Adrenal gland (tissue), 12 donors: ENCODE results near the gene FBLN2. TPM values are rescaled to one million over a fixed set of nuclear protein-coding genes. Genes with fewer than 3 reads are reported as not detected.

Source experiments
- DNase-seq, 7 donors: peaks; one replicate each; pipeline ENCODE4 v3.0.0-alpha.2; 2019 to 2020
- H3K27ac ChIP-seq, 5 donors: fragments of 200-600 bp; sonication (generic) in 4 of 5; 1 replicate in 3 of 5; 2 replicates in 2 of 5; pipeline versions ENCODE4 v1.5.1 to v1.8.0; 2016 to 2020; ENCODE audit warnings: mild to moderate bottlenecking in 1 of 5
- H3K27me3 ChIP-seq: fragments of 200-600 bp; 2 replicates; pipeline ENCODE4 v1.8.0; 2021
- H3K36me3 ChIP-seq, 2 donors: fragments of 200-600 bp; replicated peaks in 1 of 2; 1 replicate in 1 of 2; 2 replicates in 1 of 2; pipeline versions ENCODE4 v1.5.1 to v1.8.0; 2018 to 2022
- H3K4me1 ChIP-seq, 2 donors: fragments of 200-600 bp; replicated peaks in 1 of 2; 1 replicate in 1 of 2; 2 replicates in 1 of 2; pipeline versions ENCODE4 v1.5.1 to v1.8.0; 2018 to 2021
- H3K4me3 ChIP-seq, 4 donors: fragments of 200-600 bp; sonication (generic) in 3 of 4; one replicate each; pipeline ENCODE4 v1.5.1; 2016 to 2018
- H3K9me3 ChIP-seq, 3 donors: fragments of 200-600 bp; sonication (generic) in 1 of 3; replicated peaks in 1 of 3; 1 replicate in 2 of 3; 2 replicates in 1 of 3; pipeline versions ENCODE4 v1.5.1 to v1.8.0; 2016 to 2021
- CTCF ChIP-seq, 6 experiments: fragments of 450-650 bp in 4 of 6; fragments of 200-600 bp in 2 of 6; sonication (generic) in 1 of 6; IDR thresholded peaks; 1 replicate in 5 of 6; 2 replicates in 1 of 6; pipeline versions ENCODE4 v1.5.1 to v1.8.0; 2016 to 2021; ENCODE audit warnings: antibody characterized with exemption in 6 of 6, mild to moderate bottlenecking in 2 of 6, moderate library complexity in 1 of 6
- POLR2A ChIP-seq, 2 donors: fragments of 450-650 bp; IDR thresholded peaks; one replicate each; pipeline ENCODE4 v1.6.1; 2017; ENCODE audit warnings: antibody characterized with exemption in 2 of 2, mild to moderate bottlenecking in 2 of 2, moderate library complexity in 1 of 2
- WGBS, 4 donors: extraction: QIAGEN DNeasy Blood & Tissue Kit in 2 of 4; methylation state at CpG; one replicate each; pipeline versions ENCODE4 v1.1.5 to v1.1.7; 2013 to 2017; 5-methylcytosine and 5-hydroxymethylcytosine counted together
- intact Hi-C, 2 donors: fragments of 100-400 bp; cut with DNase I; formaldehyde crosslinking; loops; one replicate each; pipeline versions ENCODE4 v1.14.1 to v1.15.0; 2022 to 2023
- polyA plus RNA-seq, 3 donors: library from polyadenylated mRNA; stranded (reverse); fragments of 200-250 nt in 2 of 3; fragments of 350-450 nt in 1 of 3; fragmentation: Illumina TruSeq in 1 of 3; extraction: RNeasy Lipid Tissue Mini Kit (QIAGEN cat#74804) in 1 of 3; gene quantifications; one replicate each; pipeline ENCODE4 v1.2.3, GENCODE V29; 2013 to 2014
- total RNA-seq, 9 donors: library from RNA; depleted of rRNA in 4 of 9; stranded (reverse); fragments of >200 nt in 4 of 9; fragments of 120-200 nt in 1 of 9; fragmentation: NEBNext Ultra II Directional in 1 of 9; extraction: Animal tissue kit (Norgen Biotek cat#: 25700) in 1 of 9; gene quantifications; one replicate each; pipeline versions ENCODE4 v1.1.0 to v1.2.4, GENCODE V29; 2013 to 2023
- donor health status: healthy with polysubstance abuse.
- donor health status: Bipolar disorder and iron deficiency.
- donor health status: DM: yes; HTN: yes; CAD: no.
- donor health status: DM: no; HTN: no; CAD: no.
- donor health status: DM: no; HTN: no; CAD: no.
- donor health status: DM: yes; HTN: yes; CAD: no.

The FBLN2 gene
- total and polyA plus RNA-seq, 12 donors: 1.8 to 31.5 (median 7.0) TPM

- TF ChIP-seq CTCF (IDR thresholded peaks at IDR 0.05) (no peak), POLR2A (IDR thresholded peaks at IDR 0.05) (no peak)
- Histone ChIP-seq H3K4me1 (no peaks in the 10 kb centered on the region), H3K9me3 (no peaks in the 10 kb centered on the region), H3K27me3 (no peaks in the 10 kb centered on the region), H3K36me3 (no peaks in the 10 kb centered on the region), H3K27ac (no peak overlapping the region), H3K4me3 (no peak overlapping the region)
- no peak for DNase-seq
- intact Hi-C loops: no loop called here
- 89 to 93% (median 90%) methylated on average over 5 to 8 of the region's 8 CpGs for WGBS, 4 donors
Observed at GRCh38 chr3:13584427-13584891, 35.5 kb downstream of the FBLN2 start.

DNA sequence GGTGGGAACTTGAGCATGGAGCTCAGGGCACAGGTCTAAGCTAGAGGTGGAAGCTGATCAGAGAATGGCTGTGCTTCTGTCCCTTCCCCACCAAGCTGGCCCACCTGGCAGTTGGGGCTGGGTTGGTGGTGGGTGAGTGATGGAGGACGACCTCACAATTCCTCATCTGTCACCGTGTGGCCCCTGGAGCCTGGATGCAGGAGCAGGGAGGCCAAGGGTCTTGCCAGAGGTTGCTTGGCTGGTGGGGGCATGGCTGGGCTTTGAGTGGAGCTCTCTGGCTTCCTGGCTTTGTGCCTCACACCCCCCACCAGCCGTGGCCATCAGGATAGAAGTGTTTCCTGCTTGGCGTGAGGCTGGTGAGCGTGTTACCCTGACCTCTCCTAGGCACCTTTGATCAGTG, 36.0 kb downstream of the FBLN2 start:
- DNase-seq: no peak
- H3K4me3 ChIP-seq: no peak overlapping the region
- H3K36me3 ChIP-seq: no peaks in the 10 kb centered on the region
- H3K27me3 ChIP-seq: no peaks in the 10 kb centered on the region
- TF ChIP-seq CTCF (IDR thresholded peaks at IDR 0.05) (no peak), POLR2A (IDR thresholded peaks at IDR 0.05) (no peak)
- no peaks in the 10 kb centered on the region for H3K4me1 ChIP-seq
- H3K9me3 ChIP-seq: no peaks in the 10 kb centered on the region
- H3K27ac ChIP-seq: no peak overlapping the region
- intact Hi-C loops: no loop called here
- 56 to 100% (median 86%) methylated on average over 5 of the region's 5 CpGs for WGBS, 4 donors

- TF ChIP-seq CTCF (IDR thresholded peaks at IDR 0.05) (no peak), POLR2A (IDR thresholded peaks at IDR 0.05) (no peak)
- no peak overlapping the region for H3K4me3 ChIP-seq
- H3K27ac ChIP-seq: no peak overlapping the region
- H3K27me3 ChIP-seq: no peaks in the 10 kb centered on the region
- no peaks in the 10 kb centered on the region for H3K36me3 ChIP-seq
- intact Hi-C loops: no loop called here
- H3K4me1 ChIP-seq: no peaks in the 10 kb centered on the region
- 84 to 94% (median 89%) methylated on average over 3 of the region's 3 CpGs for WGBS, 4 donors
- no peak for DNase-seq
- H3K9me3 ChIP-seq: no peaks in the 10 kb centered on the region
Observed at GRCh38 chr3:13587442-13587841, 38.5 kb downstream of the FBLN2 start.

- Histone ChIP-seq H3K27ac (no peak overlapping the region), H3K4me3 (no peak overlapping the region), H3K36me3 (no peaks in the 10 kb centered on the region), H3K4me1 (no peaks in the 10 kb centered on the region), H3K27me3 (no peaks in the 10 kb centered on the region), H3K9me3 (no peaks in the 10 kb centered on the region)
- TF ChIP-seq POLR2A (IDR thresholded peaks at IDR 0.05) (no peak), CTCF (IDR thresholded peaks at IDR 0.05) (no peak)
- 87 to 91% (median 89%) methylated on average over 16 of the region's 16 CpGs for WGBS, 4 donors
- DNase-seq: no peak
- intact Hi-C loops: no loop called here
Observed at GRCh38 chr3:13588221-13588701, 39.3 kb downstream of the FBLN2 start.
